ENCODE results near the gene BCL2L12.

The BCL2L12 gene

GRCh38 chr19:49667473-49667872 is 1.7 kb downstream of the BCL2L12 start:
- Histone ChIP-seq H3K36me3 (replicated peaks; ENCODE audit: insufficient read depth, low read length) (no peaks in the 10 kb centered on the region), H4K20me1 (ENCODE audit: insufficient read depth, low read length) (no peaks in the 10 kb centered on the region), H3K9ac (ENCODE audit: low read length) (no peak overlapping the region), H3K4me3 (ENCODE audit: low read length) (no peak overlapping the region), H3F3A (ENCODE audit: insufficient read depth, low read length) (peaks cover 37% of the 10 kb centered on the region), H3K9me3 (replicated peaks; ENCODE audit: insufficient read depth, low read length) (no peaks in the 10 kb centered on the region), H3K4me1 (ENCODE audit: low read length) (peaks cover 26% of the 10 kb centered on the region), H3K79me2 (ENCODE audit: low read length) (peaks cover 44% of the 10 kb centered on the region), H2AFZ (ENCODE audit: low read length) (no peak overlapping the region), H3K4me2 (ENCODE audit: low read depth, low read length) (peak overlapping the region; percentile 92; the same call in 1 of the 2 replicates), H3K27me3 (replicated peaks; ENCODE audit: insufficient read depth, low read length) (no peaks in the 10 kb centered on the region), H3K27ac (ENCODE audit: low read length) (no peak overlapping the region), H3K9me2 (replicated peaks; ENCODE audit: insufficient read depth, low read length) (no peaks in the 10 kb centered on the region)
- DNase-seq, result no peak
- TF ChIP-seq CTCF (IDR thresholded peaks at IDR 0.05; ENCODE audit: low read length) (no peak), EZH2 (optimal IDR thresholded peaks at IDR 0.05; ENCODE audit: low read depth, low read length) (no peak), EZH2phosphoT487 (IDR thresholded peaks at IDR 0.05; ENCODE audit: low read length) (no peak)

GRCh38 chr19:49669516-49669915 is 3.8 kb downstream of the BCL2L12 start:
- Histone ChIP-seq H3K36me3 (replicated peaks; ENCODE audit: insufficient read depth, low read length) (no peaks in the 10 kb centered on the region), H3K4me3 (ENCODE audit: low read length) (no peak overlapping the region), H3K9me3 (replicated peaks; ENCODE audit: insufficient read depth, low read length) (no peaks in the 10 kb centered on the region), H2AFZ (ENCODE audit: low read length) (no peak overlapping the region), H3K79me2 (ENCODE audit: low read length) (peaks cover 33% of the 10 kb centered on the region), H3K4me2 (ENCODE audit: low read depth, low read length) (no peak overlapping the region), H3K27me3 (replicated peaks; ENCODE audit: insufficient read depth, low read length) (no peaks in the 10 kb centered on the region), H3K9ac (ENCODE audit: low read length) (no peak overlapping the region), H3F3A (ENCODE audit: insufficient read depth, low read length) (peaks cover 28% of the 10 kb centered on the region), H3K4me1 (ENCODE audit: low read length) (peaks cover 17% of the 10 kb centered on the region), H3K27ac (ENCODE audit: low read length) (no peak overlapping the region), H3K9me2 (replicated peaks; ENCODE audit: insufficient read depth, low read length) (no peaks in the 10 kb centered on the region), H4K20me1 (ENCODE audit: insufficient read depth, low read length) (no peaks in the 10 kb centered on the region)
- no peak for TF ChIP-seq CTCF (IDR thresholded peaks at IDR 0.05; ENCODE audit: low read length)
- TF ChIP-seq EZH2phosphoT487 (IDR thresholded peaks at IDR 0.05; ENCODE audit: low read length), result no peak
- no peak for TF ChIP-seq EZH2 (optimal IDR thresholded peaks at IDR 0.05; ENCODE audit: low read depth, low read length)
- DNase-seq, result no peak

- Histone ChIP-seq H3K27ac (ENCODE audit: low read length) (peak overlapping the region; percentile 24; the same call in 1 of the 2 replicates), H3K4me1 (ENCODE audit: low read length) (peaks cover 11% of the 10 kb centered on the region), H3K36me3 (replicated peaks; ENCODE audit: insufficient read depth, low read length) (no peaks in the 10 kb centered on the region), H3K4me3 (ENCODE audit: low read length) (0 out of 2 replicates have a peak overlapping the region, but pooled peaks have one; percentile 23), H3K4me2 (ENCODE audit: low read depth, low read length) (peak overlapping the region; percentile 74; the same call in 1 of the 2 replicates), H3K79me2 (ENCODE audit: low read length) (peaks cover 11% of the 10 kb centered on the region), H3K27me3 (replicated peaks; ENCODE audit: insufficient read depth, low read length) (no peaks in the 10 kb centered on the region), H4K20me1 (ENCODE audit: insufficient read depth, low read length) (no peaks in the 10 kb centered on the region), H3K9me3 (replicated peaks; ENCODE audit: insufficient read depth, low read length) (no peaks in the 10 kb centered on the region), H3K9ac (ENCODE audit: low read length) (peak overlapping the region; percentile 22; the same call in 1 of the 2 replicates), H2AFZ (ENCODE audit: low read length) (peak overlapping the region; percentile 56), H3K9me2 (replicated peaks; ENCODE audit: insufficient read depth, low read length) (no peaks in the 10 kb centered on the region), H3F3A (ENCODE audit: insufficient read depth, low read length) (peaks cover 32% of the 10 kb centered on the region)
- peak; percentile 80 for DNase-seq
- TF ChIP-seq EZH2 (optimal IDR thresholded peaks at IDR 0.05; ENCODE audit: low read depth, low read length) (no peak), CTCF (IDR thresholded peaks at IDR 0.05; ENCODE audit: low read length) (peak; percentile 95), EZH2phosphoT487 (IDR thresholded peaks at IDR 0.05; ENCODE audit: low read length) (no peak)
Observed at GRCh38 chr19:49672131-49672919, 6.6 kb downstream of the BCL2L12 start.

Measured in MM.1S (cell line).